ENCODE results near the gene ERCC6L2. TPM values are rescaled to one million over a fixed set of nuclear protein-coding genes. Genes with fewer than 3 reads are reported as not detected.

ERCC6L2 gene
- total and polyA plus RNA-seq, 9 of the 15 experiments (the other 6 are each of a cell fraction or from before 2014, with no cell fraction given): 7.8 to 42.8 (median 23.6) TPM

- no peak overlapping the region for H3K9ac ChIP-seq (ENCODE audit: insufficient read depth in 1 of 2, low read depth in 2 of 2, low read length in 2 of 2)
- no TSS peak for BruUV-seq (replicated peaks)
- CTCF ChIA-PET (ENCODE audit: low intra/inter-chr PET ratio): no interaction called here
- DNase-seq (ENCODE audit: extremely low read depth in 1 of 4, low spot score in 3 of 4) (no peak), ATAC-seq (no peak), FAIRE-seq (no peak)
- WGBS (ENCODE audit: insufficient coverage, low coverage, missing lambda C conversion rate): 70% methylated on average over 3 of the region's 3 CpGs
- H3K9me3 ChIP-seq (replicated peaks; ENCODE audit: control insufficient read depth, insufficient read depth, low read depth, low read length): no peaks in the 10 kb centered on the region
- POLR2A ChIA-PET: no interaction called here
- no peaks in the 10 kb centered on the region for H3K4me1 ChIP-seq (replicated peaks in 1 of 2; ENCODE audit: control insufficient read depth in 2 of 2, insufficient read depth in 2 of 2, low read length in 2 of 2)
- no peak overlapping the region for H2AFZ ChIP-seq (ENCODE audit: low read depth, low read length)
- intact Hi-C loops (cut with micrococcal nuclease): no loop called here
- H3K4me2 ChIP-seq (ENCODE audit: insufficient read depth, low read length): no peak overlapping the region
- no peaks in the 10 kb centered on the region for H3K9me1 ChIP-seq (ENCODE audit: control insufficient read depth, insufficient read depth, low read length)
- H3K4me3 ChIP-seq: no peak overlapping the region
- H4K20me1 ChIP-seq (replicated peaks; ENCODE audit: control insufficient read depth, insufficient read depth, low read length): no peaks in the 10 kb centered on the region
- H3K27me3 ChIP-seq (ENCODE audit: control insufficient read depth in 2 of 2, insufficient read depth in 2 of 2, low read length in 2 of 2): no peaks in the 10 kb centered on the region
- no peak overlapping the region for H3K27ac ChIP-seq (ENCODE audit: extremely low read depth, low read depth, low read length)
- peaks cover 28% of the 10 kb centered on the region; the same call in 2 of the 3 replicates for H3K36me3 ChIP-seq (ENCODE audit: control insufficient read depth, insufficient read depth, low read length)
- H3K79me2 ChIP-seq (ENCODE audit: control insufficient read depth, insufficient read depth, low read length): no peaks in the 10 kb centered on the region; the same call in 2 of the 3 replicates
- in situ Hi-C loops (cut with MboI): no loop called here
- TF ChIP-seq KDM1A (IDR thresholded peaks at IDR 0.05) (no peak), NFXL1 (CRISPR knock-in tag; IDR thresholded peaks at IDR 0.05) (no peak), ZBTB11 (CRISPR knock-in tag; IDR thresholded peaks at IDR 0.05) (no peak), LCOR (CRISPR knock-in tag; IDR thresholded peaks at IDR 0.05) (no peak), SP2 (IDR thresholded peaks at IDR 0.05; ENCODE audit: extremely low read depth, low read depth, low read length, poor library complexity, severe bottlenecking) (no peak), EZH2 (IDR thresholded peaks at IDR 0.05; ENCODE audit: borderline replicate concordance, low read depth, low read length) (no peak), BDP1 (IDR thresholded peaks at IDR 0.05; ENCODE audit: insufficient read depth, insufficient read length) (no peak), ILF3 (IDR thresholded peaks at IDR 0.05; ENCODE audit: borderline replicate concordance) (no peak)
- TF ChIP-seq, protein P1, sequence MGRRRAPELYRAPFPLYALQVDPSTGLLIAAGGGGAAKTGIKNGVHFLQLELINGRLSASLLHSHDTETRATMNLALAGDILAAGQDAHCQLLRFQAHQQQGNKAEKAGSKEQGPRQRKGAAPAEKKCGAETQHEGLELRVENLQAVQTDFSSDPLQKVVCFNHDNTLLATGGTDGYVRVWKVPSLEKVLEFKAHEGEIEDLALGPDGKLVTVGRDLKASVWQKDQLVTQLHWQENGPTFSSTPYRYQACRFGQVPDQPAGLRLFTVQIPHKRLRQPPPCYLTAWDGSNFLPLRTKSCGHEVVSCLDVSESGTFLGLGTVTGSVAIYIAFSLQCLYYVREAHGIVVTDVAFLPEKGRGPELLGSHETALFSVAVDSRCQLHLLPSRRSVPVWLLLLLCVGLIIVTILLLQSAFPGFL (CRISPR knock-in tag; IDR thresholded peaks at IDR 0.05): no peak
- TF ChIP-seq, protein P2, sequence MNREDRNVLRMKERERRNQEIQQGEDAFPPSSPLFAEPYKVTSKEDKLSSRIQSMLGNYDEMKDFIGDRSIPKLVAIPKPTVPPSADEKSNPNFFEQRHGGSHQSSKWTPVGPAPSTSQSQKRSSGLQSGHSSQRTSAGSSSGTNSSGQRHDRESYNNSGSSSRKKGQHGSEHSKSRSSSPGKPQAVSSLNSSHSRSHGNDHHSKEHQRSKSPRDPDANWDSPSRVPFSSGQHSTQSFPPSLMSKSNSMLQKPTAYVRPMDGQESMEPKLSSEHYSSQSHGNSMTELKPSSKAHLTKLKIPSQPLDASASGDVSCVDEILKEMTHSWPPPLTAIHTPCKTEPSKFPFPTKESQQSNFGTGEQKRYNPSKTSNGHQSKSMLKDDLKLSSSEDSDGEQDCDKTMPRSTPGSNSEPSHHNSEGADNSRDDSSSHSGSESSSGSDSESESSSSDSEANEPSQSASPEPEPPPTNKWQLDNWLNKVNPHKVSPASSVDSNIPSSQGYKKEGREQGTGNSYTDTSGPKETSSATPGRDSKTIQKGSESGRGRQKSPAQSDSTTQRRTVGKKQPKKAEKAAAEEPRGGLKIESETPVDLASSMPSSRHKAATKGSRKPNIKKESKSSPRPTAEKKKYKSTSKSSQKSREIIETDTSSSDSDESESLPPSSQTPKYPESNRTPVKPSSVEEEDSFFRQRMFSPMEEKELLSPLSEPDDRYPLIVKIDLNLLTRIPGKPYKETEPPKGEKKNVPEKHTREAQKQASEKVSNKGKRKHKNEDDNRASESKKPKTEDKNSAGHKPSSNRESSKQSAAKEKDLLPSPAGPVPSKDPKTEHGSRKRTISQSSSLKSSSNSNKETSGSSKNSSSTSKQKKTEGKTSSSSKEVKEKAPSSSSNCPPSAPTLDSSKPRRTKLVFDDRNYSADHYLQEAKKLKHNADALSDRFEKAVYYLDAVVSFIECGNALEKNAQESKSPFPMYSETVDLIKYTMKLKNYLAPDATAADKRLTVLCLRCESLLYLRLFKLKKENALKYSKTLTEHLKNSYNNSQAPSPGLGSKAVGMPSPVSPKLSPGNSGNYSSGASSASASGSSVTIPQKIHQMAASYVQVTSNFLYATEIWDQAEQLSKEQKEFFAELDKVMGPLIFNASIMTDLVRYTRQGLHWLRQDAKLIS (CRISPR knock-in tag; IDR thresholded peaks at IDR 0.05): no peak
- TF ChIP-seq, protein P3, sequence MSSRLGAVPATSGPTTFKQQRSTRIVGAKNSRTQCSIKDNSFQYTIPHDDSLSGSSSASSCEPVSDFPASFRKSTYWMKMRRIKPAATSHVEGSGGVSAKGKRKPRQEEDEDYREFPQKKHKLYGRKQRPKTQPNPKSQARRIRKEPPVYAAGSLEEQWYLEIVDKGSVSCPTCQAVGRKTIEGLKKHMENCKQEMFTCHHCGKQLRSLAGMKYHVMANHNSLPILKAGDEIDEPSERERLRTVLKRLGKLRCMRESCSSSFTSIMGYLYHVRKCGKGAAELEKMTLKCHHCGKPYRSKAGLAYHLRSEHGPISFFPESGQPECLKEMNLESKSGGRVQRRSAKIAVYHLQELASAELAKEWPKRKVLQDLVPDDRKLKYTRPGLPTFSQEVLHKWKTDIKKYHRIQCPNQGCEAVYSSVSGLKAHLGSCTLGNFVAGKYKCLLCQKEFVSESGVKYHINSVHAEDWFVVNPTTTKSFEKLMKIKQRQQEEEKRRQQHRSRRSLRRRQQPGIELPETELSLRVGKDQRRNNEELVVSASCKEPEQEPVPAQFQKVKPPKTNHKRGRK (tag; IDR thresholded peaks at IDR 0.05): no peak
Measured at GRCh38 chr9:95936579-95937075, 61.1 kb downstream of the ERCC6L2 start.

All from K562 (cell line).